GM23338 (cell line): ENCODE data around the gene HSPA2. TPM values are rescaled to one million over a fixed set of nuclear protein-coding genes. Genes with fewer than 3 reads are reported as not detected.

ENCODE experiments used
- CREB1 ChIP-seq: fragments of 250-450 bp; sonication (Bioruptor Pico); IDR thresholded peaks from 2 replicates; pipeline ENCODE4 v1.5.0; 2020; ENCODE audit warnings: low read depth, mild to moderate bottlenecking, moderate library complexity
- EZH2phosphoT487 ChIP-seq: fragments of 200-600 bp; sonication (generic); IDR thresholded peaks from one replicate; pipeline ENCODE4 v1.8.1; 2018; ENCODE audit warnings: antibody characterized with exemption; ENCODE audit not compliant: unreplicated experiment
- JUNB ChIP-seq: IDR thresholded peaks from one replicate; pipeline ENCODE4 v1.6.1; 2016; ENCODE audit warnings: antibody characterized with exemption; ENCODE audit not compliant: unreplicated experiment
- POLR2AphosphoS5 ChIP-seq: IDR thresholded peaks from 2 replicates; pipeline ENCODE4 v1.6.1; 2016; ENCODE audit warnings: antibody characterized with exemption, low read depth
- STAT1 ChIP-seq: IDR thresholded peaks from one replicate; pipeline ENCODE4 v1.6.1; 2016; ENCODE audit warnings: antibody characterized with exemption; ENCODE audit not compliant: unreplicated experiment
- polyA plus RNA-seq: library from polyadenylated mRNA; unstranded; fragments of >200 nt; fragmentation: Nextera tagmentation; extraction: Ambion mirVana; gene quantifications from 2 replicates; pipeline ENCODE4 v1.2.1, GENCODE V29; 2016
- total RNA-seq: library from RNA; depleted of rRNA; stranded (reverse); fragments of >200 nt; shearing (Covaris generic); gene quantifications from 2 replicates; pipeline ENCODE4 v1.2.3, GENCODE V29; 2014
- TF ChIP-seq, protein P1 (sequence below): fragments of 250-450 bp; sonication (Bioruptor Pico); IDR thresholded peaks from 2 replicates; pipeline ENCODE4 v1.5.0; 2020; ENCODE audit warnings: mild to moderate bottlenecking, moderate library complexity
- TF ChIP-seq, protein P2 (sequence below), 2 experiments: fragments of 200-600 bp in 1 of 2; sonication (generic) in 1 of 2; conservative IDR thresholded peaks; 2 replicates each; pipeline versions ENCODE4 v1.5.1 to v1.6.1; 2016 to 2017; ENCODE audit warnings: antibody characterized with exemption in 2 of 2, low read depth in 2 of 2, mild to moderate bottlenecking in 2 of 2, moderate library complexity in 1 of 2
- TF ChIP-seq, protein P3 (sequence below): IDR thresholded peaks from one replicate; pipeline ENCODE4 v1.6.1; 2018; ENCODE audit warnings: antibody characterized with exemption; ENCODE audit not compliant: unreplicated experiment
- TF ChIP-seq, protein P4 (sequence below): IDR thresholded peaks from 2 replicates; pipeline ENCODE4 v1.6.1; 2016; ENCODE audit warnings: antibody characterized with exemption

The HSPA2 gene
- total and polyA plus RNA-seq, 2 experiments from 2014 or later: 88.5 to 130 TPM

DNA sequence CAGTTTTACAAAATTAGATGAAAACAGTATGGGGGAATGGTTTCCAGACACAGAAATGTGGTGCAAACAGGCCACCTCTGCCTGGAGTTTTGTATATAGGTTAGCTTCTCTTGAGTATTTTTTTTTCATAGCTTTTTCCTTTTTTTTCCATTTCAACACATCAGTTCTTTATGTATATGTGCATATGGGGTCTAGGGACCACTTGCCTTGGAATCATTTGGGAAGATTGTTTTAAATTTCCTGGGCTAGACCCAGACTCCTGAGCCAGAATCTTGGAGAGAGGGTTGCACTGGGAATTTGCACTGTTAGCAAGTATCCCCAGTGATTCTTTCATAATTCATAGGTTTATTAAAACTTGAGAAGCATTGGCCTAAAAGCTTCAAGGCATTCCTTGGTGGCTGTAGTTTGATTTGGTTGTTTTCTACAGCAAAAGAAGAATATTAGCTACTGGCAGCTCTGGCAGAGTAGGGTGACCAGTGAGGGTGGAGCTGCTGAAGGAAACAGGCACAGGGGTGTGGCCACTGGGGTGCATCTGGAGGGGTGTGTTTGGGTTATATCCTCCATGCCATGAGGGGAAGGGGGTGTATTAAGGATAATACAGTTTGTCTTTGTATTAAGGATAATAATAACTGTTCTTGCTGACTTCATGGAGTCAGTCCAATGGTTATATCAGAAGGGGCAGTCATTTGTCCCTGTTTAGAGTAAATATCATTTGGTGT, 32.0 kb downstream of the HSPA2 start (continued):
- TF ChIP-seq, protein P1, sequence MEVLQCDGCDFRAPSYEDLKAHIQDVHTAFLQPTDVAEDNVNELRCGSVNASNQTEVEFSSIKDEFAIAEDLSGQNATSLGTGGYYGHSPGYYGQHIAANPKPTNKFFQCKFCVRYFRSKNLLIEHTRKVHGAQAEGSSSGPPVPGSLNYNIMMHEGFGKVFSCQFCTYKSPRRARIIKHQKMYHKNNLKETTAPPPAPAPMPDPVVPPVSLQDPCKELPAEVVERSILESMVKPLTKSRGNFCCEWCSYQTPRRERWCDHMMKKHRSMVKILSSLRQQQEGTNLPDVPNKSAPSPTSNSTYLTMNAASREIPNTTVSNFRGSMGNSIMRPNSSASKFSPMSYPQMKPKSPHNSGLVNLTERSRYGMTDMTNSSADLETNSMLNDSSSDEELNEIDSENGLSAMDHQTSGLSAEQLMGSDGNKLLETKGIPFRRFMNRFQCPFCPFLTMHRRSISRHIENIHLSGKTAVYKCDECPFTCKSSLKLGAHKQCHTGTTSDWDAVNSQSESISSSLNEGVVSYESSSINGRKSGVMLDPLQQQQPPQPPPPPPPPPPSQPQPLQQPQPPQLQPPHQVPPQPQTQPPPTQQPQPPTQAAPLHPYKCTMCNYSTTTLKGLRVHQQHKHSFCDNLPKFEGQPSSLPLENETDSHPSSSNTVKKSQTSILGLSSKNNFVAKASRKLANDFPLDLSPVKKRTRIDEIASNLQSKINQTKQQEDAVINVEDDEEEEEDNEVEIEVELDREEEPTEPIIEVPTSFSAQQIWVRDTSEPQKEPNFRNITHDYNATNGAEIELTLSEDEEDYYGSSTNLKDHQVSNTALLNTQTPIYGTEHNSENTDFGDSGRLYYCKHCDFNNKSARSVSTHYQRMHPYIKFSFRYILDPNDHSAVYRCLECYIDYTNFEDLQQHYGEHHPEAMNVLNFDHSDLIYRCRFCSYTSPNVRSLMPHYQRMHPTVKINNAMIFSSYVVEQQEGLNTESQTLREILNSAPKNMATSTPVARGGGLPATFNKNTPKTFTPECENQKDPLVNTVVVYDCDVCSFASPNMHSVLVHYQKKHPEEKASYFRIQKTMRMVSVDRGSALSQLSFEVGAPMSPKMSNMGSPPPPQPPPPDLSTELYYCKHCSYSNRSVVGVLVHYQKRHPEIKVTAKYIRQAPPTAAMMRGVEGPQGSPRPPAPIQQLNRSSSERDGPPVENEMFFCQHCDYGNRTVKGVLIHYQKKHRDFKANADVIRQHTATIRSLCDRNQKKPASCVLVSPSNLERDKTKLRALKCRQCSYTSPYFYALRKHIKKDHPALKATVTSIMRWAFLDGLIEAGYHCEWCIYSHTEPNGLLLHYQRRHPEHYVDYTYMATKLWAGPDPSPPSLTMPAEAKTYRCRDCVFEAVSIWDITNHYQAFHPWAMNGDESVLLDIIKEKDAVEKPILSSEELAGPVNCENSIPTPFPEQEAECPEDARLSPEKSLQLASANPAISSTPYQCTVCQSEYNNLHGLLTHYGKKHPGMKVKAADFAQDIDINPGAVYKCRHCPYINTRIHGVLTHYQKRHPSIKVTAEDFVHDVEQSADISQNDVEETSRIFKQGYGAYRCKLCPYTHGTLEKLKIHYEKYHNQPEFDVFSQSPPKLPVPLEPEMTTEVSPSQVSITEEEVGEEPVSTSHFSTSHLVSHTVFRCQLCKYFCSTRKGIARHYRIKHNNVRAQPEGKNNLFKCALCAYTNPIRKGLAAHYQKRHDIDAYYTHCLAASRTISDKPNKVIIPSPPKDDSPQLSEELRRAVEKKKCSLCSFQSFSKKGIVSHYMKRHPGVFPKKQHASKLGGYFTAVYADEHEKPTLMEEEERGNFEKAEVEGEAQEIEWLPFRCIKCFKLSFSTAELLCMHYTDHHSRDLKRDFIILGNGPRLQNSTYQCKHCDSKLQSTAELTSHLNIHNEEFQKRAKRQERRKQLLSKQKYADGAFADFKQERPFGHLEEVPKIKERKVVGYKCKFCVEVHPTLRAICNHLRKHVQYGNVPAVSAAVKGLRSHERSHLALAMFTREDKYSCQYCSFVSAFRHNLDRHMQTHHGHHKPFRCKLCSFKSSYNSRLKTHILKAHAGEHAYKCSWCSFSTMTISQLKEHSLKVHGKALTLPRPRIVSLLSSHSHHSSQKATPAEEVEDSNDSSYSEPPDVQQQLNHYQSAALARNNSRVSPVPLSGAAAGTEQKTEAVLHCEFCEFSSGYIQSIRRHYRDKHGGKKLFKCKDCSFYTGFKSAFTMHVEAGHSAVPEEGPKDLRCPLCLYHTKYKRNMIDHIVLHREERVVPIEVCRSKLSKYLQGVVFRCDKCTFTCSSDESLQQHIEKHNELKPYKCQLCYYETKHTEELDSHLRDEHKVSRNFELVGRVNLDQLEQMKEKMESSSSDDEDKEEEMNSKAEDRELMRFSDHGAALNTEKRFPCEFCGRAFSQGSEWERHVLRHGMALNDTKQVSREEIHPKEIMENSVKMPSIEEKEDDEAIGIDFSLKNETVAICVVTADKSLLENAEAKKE (CRISPR knock-in tag): no peak
- no peak for TF ChIP-seq STAT1
- no peak for TF ChIP-seq POLR2AphosphoS5
- TF ChIP-seq, protein P2, sequence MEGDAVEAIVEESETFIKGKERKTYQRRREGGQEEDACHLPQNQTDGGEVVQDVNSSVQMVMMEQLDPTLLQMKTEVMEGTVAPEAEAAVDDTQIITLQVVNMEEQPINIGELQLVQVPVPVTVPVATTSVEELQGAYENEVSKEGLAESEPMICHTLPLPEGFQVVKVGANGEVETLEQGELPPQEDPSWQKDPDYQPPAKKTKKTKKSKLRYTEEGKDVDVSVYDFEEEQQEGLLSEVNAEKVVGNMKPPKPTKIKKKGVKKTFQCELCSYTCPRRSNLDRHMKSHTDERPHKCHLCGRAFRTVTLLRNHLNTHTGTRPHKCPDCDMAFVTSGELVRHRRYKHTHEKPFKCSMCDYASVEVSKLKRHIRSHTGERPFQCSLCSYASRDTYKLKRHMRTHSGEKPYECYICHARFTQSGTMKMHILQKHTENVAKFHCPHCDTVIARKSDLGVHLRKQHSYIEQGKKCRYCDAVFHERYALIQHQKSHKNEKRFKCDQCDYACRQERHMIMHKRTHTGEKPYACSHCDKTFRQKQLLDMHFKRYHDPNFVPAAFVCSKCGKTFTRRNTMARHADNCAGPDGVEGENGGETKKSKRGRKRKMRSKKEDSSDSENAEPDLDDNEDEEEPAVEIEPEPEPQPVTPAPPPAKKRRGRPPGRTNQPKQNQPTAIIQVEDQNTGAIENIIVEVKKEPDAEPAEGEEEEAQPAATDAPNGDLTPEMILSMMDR (conservative IDR thresholded peaks at IDR 0.05; ENCODE audit: low read depth in 2 of 2): no peak
- TF ChIP-seq, protein P3, sequence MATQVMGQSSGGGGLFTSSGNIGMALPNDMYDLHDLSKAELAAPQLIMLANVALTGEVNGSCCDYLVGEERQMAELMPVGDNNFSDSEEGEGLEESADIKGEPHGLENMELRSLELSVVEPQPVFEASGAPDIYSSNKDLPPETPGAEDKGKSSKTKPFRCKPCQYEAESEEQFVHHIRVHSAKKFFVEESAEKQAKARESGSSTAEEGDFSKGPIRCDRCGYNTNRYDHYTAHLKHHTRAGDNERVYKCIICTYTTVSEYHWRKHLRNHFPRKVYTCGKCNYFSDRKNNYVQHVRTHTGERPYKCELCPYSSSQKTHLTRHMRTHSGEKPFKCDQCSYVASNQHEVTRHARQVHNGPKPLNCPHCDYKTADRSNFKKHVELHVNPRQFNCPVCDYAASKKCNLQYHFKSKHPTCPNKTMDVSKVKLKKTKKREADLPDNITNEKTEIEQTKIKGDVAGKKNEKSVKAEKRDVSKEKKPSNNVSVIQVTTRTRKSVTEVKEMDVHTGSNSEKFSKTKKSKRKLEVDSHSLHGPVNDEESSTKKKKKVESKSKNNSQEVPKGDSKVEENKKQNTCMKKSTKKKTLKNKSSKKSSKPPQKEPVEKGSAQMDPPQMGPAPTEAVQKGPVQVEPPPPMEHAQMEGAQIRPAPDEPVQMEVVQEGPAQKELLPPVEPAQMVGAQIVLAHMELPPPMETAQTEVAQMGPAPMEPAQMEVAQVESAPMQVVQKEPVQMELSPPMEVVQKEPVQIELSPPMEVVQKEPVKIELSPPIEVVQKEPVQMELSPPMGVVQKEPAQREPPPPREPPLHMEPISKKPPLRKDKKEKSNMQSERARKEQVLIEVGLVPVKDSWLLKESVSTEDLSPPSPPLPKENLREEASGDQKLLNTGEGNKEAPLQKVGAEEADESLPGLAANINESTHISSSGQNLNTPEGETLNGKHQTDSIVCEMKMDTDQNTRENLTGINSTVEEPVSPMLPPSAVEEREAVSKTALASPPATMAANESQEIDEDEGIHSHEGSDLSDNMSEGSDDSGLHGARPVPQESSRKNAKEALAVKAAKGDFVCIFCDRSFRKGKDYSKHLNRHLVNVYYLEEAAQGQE: no peak
- no peak for TF ChIP-seq EZH2phosphoT487
- TF ChIP-seq, protein P4, sequence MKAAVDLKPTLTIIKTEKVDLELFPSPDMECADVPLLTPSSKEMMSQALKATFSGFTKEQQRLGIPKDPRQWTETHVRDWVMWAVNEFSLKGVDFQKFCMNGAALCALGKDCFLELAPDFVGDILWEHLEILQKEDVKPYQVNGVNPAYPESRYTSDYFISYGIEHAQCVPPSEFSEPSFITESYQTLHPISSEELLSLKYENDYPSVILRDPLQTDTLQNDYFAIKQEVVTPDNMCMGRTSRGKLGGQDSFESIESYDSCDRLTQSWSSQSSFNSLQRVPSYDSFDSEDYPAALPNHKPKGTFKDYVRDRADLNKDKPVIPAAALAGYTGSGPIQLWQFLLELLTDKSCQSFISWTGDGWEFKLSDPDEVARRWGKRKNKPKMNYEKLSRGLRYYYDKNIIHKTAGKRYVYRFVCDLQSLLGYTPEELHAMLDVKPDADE: no peak
- TF ChIP-seq JUNB: no peak
- no peak for TF ChIP-seq CREB1 (CRISPR knock-in tag)
